Myocyte (in vitro differentiated cells): Measurements from ENCODE around the gene ARHGAP22. TPM values are rescaled to one million over a fixed set of nuclear protein-coding genes. Genes with fewer than 3 reads are reported as not detected.
A peak's percentile ranks its signal among the peaks of the same experiment; 100 is the strongest.

Experiments used
- DNase-seq: peaks from one replicate; pipeline ENCODE4 v3.0.0-alpha.2; 2012; ENCODE audit warnings: low read depth
- total RNA-seq: library from RNA; depleted of rRNA; stranded (reverse); fragments of >200 nt; gene quantifications from 2 replicates; pipeline ENCODE4 v1.2.3, GENCODE V29; 2014

Gene ARHGAP22
- total RNA-seq, 1 donor from 2014 or later, result 42.8 TPM

DNA sequence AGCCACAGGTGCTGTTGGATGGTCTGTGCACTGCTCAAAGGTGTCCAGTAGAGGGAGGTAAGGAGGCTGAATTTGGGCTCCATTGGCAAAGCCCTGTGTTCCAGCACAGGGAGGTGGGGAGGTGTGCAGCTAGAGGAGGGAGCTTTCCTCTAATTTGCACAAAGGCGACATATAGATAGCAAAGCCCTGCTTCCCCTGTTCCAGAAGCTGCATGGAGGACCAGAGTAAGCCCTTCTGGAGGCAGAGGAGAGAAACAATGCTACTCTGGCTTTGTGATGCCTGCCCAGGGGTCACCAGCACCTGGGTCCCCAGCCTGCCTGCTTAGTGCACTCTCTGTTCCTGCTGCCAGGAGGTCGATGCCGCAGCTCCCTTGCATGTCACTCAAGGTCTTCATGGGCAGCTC is 3.4 kb upstream of the ARHGAP22 start:
- peak; percentile 66 for DNase-seq

GRCh38 chr10:48607356-48608278 is 2.7 kb upstream of the ARHGAP22 start:
- no peak for DNase-seq

DNA sequence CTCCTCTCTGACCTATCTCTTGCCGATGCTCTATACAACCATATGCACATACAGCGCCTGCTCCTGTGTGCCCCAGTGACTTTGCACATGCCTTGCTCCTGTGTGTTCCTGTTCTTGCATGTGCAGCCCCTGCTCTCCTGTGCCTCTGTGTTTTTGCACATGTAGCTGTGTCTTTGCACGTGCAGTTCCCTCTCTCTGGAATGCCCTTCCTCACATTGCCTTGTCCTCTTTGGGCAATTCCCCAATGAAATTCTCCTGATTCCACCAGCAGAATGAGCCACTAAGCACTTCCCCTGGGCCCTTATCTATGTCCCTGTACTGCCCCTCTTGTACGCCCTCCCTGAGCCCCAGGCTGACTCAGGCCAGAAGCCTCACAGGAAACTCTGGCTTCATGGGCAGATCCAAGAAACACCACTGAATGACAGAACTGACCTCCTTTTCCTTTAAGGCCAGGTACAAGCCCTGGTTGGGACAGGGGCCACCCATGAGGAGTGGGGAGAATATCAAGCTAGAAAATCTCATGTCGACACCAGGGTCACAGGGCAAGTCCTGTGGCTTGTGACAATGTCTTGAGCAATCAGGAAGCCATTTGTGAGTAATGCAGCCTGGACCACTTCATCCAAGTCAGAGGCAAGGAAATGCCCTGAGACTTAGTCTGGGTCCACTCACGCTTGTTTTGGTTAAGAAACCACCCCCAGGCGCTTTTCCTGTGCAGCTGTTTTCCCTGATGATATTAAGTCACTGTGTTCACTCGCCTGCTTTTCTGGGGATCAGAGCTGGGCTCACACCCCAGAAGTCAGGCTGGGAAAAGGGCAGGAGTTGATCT is 1.9 kb upstream of the ARHGAP22 start:
- DNase-seq, result peak; percentile 84

GRCh38 chr10:48605786-48606529 is 1.1 kb upstream of the ARHGAP22 start:
- no peak for DNase-seq

GRCh38 chr10:48604039-48604990 is 558 bp downstream of the ARHGAP22 start:
- DNase-seq, result peak; percentile 53

- peak; percentile 19 for DNase-seq
Observed at GRCh38 chr10:48603421-48604038, 1.3 kb downstream of the ARHGAP22 start.

- DNase-seq, result no peak
Observed at GRCh38 chr10:48602401-48603135, 2.3 kb downstream of the ARHGAP22 start.

DNA sequence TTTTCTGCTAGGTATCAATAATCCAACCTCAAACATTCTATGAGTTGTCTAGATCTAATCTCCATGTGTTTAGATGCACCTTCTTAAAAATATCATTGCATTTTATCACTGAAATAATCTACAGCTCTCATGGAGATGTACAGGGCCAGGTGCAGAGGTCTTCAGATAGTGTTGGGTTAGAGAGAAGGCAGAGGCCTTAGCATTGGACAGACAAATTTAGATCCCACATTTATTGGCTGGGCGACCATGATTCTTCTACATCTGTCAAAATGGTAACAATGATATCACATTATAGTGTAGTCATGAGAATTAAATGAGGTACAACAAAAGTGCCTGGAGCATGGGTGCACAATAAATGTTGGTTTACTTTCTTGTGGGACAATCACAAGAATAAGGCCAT is 3.1 kb downstream of the ARHGAP22 start:
- DNase-seq, result peak; percentile 68

GRCh38 chr10:48600645-48601505 is 4.0 kb downstream of the ARHGAP22 start:
- no peak for DNase-seq

- DNase-seq, result no peak
Observed at GRCh38 chr10:48599830-48600134, 5.1 kb downstream of the ARHGAP22 start.

- DNase-seq, result no peak
Observed at GRCh38 chr10:48598936-48599829, 5.7 kb downstream of the ARHGAP22 start.

DNA sequence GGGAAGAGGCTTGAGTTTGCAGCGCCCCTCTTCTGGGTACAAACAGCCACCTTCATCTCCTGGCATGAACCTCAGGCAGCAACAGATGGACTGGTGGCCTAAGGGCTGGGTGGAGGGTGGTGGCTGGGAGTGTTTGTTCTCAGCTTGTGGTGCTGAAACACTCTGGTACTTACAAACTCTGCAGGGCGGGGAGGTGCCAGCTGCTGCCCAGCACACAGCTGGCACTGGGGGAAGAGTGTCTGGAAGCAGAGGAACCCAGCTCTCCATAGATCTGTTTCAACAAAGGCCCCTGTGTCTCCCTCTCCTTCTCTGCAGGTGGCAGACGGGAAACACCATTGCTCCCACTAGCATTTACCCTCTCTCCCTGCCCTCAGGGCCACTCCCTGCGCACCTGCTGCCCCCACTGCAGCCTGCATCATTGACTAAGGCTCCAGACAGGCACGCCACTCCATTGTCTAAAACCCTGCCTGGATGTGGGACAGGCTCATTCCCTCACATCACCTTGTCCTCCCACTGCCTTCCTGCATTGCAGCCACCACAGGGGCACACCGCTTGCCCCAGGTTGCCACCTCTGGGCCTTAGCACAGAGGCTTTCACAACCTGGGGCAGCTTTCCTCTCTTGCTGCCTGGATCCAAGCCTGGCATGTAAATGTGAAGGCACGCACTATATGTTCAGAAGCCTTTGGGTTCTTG is 6.5 kb downstream of the ARHGAP22 start:
- peak; percentile 90 for DNase-seq

DNA sequence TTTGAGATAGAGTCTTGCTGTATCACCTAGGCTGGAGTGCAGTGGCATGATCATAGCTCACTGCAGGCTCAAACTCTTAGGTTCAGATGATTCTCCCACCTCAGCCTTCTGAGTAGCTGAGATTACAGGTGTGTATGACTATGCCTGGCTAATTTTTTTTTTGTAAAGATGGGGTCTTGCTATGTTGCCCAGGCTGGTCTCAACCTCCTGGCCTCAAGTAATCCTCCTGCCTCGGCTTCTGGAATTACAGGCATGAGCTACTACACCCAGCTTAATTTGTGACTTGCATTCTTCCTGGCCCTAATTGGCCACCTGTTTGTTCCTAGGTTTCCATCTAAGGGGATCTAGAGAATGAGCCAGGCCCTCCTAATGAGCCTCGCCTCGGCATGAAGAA is 9.3 kb downstream of the ARHGAP22 start:
- DNase-seq, result no peak

DNA sequence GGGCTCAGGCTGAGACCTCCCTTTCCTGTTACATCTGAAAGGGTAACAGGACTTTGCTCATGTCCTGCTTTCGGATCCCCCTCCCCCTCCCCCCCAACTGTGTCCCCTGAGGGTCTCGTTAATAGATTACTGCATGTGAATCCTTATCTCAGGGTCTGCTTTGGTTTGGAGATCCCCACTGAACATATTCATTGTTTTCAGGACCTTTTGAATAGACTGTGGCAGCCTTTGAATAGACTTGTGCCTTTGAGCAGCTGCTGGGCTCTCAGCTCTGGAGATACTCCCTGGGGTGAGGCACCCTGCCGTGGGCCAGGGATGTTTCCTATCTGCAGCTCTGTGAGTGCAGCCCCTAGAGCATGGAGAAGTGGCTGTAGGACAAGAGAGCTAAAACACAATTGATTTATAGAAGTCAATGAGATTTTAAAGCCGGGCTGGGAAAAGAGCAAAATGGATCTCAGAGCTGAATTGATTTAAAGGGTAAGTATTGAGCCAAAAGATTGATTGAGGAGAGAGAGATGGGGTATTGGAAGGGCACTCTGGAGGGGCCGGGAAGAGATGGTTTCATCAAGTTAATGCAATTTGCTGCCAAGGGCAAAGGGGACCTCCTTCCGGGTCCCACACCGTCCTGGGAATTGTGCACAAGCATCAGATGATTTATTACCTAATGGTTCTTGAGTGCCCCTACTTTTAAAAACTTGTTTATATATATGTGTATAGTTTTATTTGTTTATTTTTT is 9.9 kb downstream of the ARHGAP22 start:
- peak; percentile 47 for DNase-seq

GRCh38 chr10:48594371-48594770 is 10.5 kb downstream of the ARHGAP22 start:
- DNase-seq, result no peak

- no peak for DNase-seq
Observed at GRCh38 chr10:48592346-48592745, 12.5 kb downstream of the ARHGAP22 start.
